Adrenal gland (tissue), 12 donors: ENCODE data around the gene CACNG1. TPM values are rescaled to one million over a fixed set of nuclear protein-coding genes. Genes with fewer than 3 reads are reported as not detected.

Experiments used
- DNase-seq, 7 donors: peaks; one replicate each; pipeline ENCODE4 v3.0.0-alpha.2; 2019 to 2020
- H3K27ac ChIP-seq, 5 donors: fragments of 200-600 bp; sonication (generic) in 4 of 5; 1 replicate in 3 of 5; 2 replicates in 2 of 5; pipeline versions ENCODE4 v1.5.1 to v1.8.0; 2016 to 2020; ENCODE audit warnings: mild to moderate bottlenecking in 1 of 5
- H3K27me3 ChIP-seq: fragments of 200-600 bp; 2 replicates; pipeline ENCODE4 v1.8.0; 2021
- H3K36me3 ChIP-seq, 2 donors: fragments of 200-600 bp; replicated peaks in 1 of 2; 1 replicate in 1 of 2; 2 replicates in 1 of 2; pipeline versions ENCODE4 v1.5.1 to v1.8.0; 2018 to 2022
- H3K4me1 ChIP-seq, 2 donors: fragments of 200-600 bp; replicated peaks in 1 of 2; 1 replicate in 1 of 2; 2 replicates in 1 of 2; pipeline versions ENCODE4 v1.5.1 to v1.8.0; 2018 to 2021
- H3K4me3 ChIP-seq, 4 donors: fragments of 200-600 bp; sonication (generic) in 3 of 4; one replicate each; pipeline ENCODE4 v1.5.1; 2016 to 2018
- H3K9me3 ChIP-seq, 3 donors: fragments of 200-600 bp; sonication (generic) in 1 of 3; replicated peaks in 1 of 3; 1 replicate in 2 of 3; 2 replicates in 1 of 3; pipeline versions ENCODE4 v1.5.1 to v1.8.0; 2016 to 2021
- CTCF ChIP-seq, 6 experiments: fragments of 450-650 bp in 4 of 6; fragments of 200-600 bp in 2 of 6; sonication (generic) in 1 of 6; IDR thresholded peaks; 1 replicate in 5 of 6; 2 replicates in 1 of 6; pipeline versions ENCODE4 v1.5.1 to v1.8.0; 2016 to 2021; ENCODE audit warnings: antibody characterized with exemption in 6 of 6, mild to moderate bottlenecking in 2 of 6, moderate library complexity in 1 of 6
- POLR2A ChIP-seq, 2 donors: fragments of 450-650 bp; IDR thresholded peaks; one replicate each; pipeline ENCODE4 v1.6.1; 2017; ENCODE audit warnings: antibody characterized with exemption in 2 of 2, mild to moderate bottlenecking in 2 of 2, moderate library complexity in 1 of 2
- WGBS, 4 donors: extraction: QIAGEN DNeasy Blood & Tissue Kit in 2 of 4; methylation state at CpG; one replicate each; pipeline versions ENCODE4 v1.1.5 to v1.1.7; 2013 to 2017; 5-methylcytosine and 5-hydroxymethylcytosine counted together
- intact Hi-C, 2 donors: fragments of 100-400 bp; cut with DNase I; formaldehyde crosslinking; loops; one replicate each; pipeline versions ENCODE4 v1.14.1 to v1.15.0; 2022 to 2023
- polyA plus RNA-seq, 3 donors: library from polyadenylated mRNA; stranded (reverse); fragments of 200-250 nt in 2 of 3; fragments of 350-450 nt in 1 of 3; fragmentation: Illumina TruSeq in 1 of 3; extraction: RNeasy Lipid Tissue Mini Kit (QIAGEN cat#74804) in 1 of 3; gene quantifications; one replicate each; pipeline ENCODE4 v1.2.3, GENCODE V29; 2013 to 2014
- total RNA-seq, 9 donors: library from RNA; depleted of rRNA in 4 of 9; stranded (reverse); fragments of >200 nt in 4 of 9; fragments of 120-200 nt in 1 of 9; fragmentation: NEBNext Ultra II Directional in 1 of 9; extraction: Animal tissue kit (Norgen Biotek cat#: 25700) in 1 of 9; gene quantifications; one replicate each; pipeline versions ENCODE4 v1.1.0 to v1.2.4, GENCODE V29; 2013 to 2023
- donor health status: healthy with polysubstance abuse.
- donor health status: Bipolar disorder and iron deficiency.
- donor health status: DM: yes; HTN: yes; CAD: no.
- donor health status: DM: no; HTN: no; CAD: no.
- donor health status: DM: no; HTN: no; CAD: no.
- donor health status: DM: yes; HTN: yes; CAD: no.

The CACNG1 gene
- total and polyA plus RNA-seq, 12 donors = 0.28 to 5.9 (median 1.2) TPM; not detected in 2

DNA sequence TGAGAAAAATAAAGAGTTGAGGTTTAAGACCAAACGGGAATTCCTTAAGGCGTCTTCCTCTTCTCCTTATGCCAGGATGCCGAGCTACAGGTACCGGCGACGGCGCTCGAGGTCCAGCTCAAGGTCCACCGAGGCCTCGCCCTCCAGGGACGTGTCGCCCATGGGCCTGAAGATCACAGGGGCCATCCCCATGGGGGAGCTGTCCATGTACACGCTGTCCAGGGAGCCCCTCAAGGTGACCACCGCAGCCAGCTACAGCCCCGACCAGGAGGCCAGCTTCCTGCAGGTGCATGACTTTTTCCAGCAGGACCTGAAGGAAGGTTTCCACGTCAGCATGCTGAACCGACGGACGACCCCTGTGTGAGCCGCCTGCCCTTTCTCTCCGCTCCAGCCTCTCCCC, 13.7 kb upstream of the CACNG1 start:
- no peak for DNase-seq
- H3K36me3 ChIP-seq = no peaks in the 10 kb centered on the region
- intact Hi-C loops = no loop called here
- no peaks in the 10 kb centered on the region for H3K4me1 ChIP-seq
- no peak overlapping the region for H3K4me3 ChIP-seq
- 93 to 96% (median 94%) methylated on average over 21 of the region's 21 CpGs for WGBS, 4 donors
- H3K27me3 ChIP-seq = no peaks in the 10 kb centered on the region
- no peaks in the 10 kb centered on the region for H3K9me3 ChIP-seq
- TF ChIP-seq POLR2A (IDR thresholded peaks at IDR 0.05) (no peak), CTCF (IDR thresholded peaks at IDR 0.05) (no peak)
- no peak overlapping the region for H3K27ac ChIP-seq

DNA sequence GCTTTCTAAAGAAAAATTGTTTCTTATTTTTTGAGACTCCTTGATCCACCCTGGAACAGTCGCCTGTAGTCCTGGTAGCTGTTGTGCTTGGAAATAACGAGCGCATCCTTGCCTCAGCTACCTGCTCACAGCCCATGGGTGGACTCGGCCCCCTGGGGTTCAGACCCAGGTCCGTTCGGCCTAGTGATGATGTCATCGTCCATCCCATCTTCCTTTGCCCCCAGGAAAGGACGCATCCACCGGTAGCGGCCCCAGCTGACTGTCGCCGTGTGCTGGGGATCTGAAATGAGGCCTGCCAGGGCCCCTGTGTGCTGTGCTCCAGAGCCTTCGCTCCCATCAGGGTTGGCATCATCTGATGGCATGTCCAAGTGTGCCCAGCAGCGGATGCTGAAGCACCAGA, 12.0 kb upstream of the CACNG1 start:
- WGBS, 4 donors = 93 to 95% (median 94%) methylated on average over 5 to 14 of the region's 14 CpGs
- TF ChIP-seq CTCF (IDR thresholded peaks at IDR 0.05) (no peak), POLR2A (IDR thresholded peaks at IDR 0.05) (no peak)
- no peak for DNase-seq
- H3K4me3 ChIP-seq = no peak overlapping the region
- H3K27ac ChIP-seq = no peak overlapping the region
- H3K9me3 ChIP-seq = no peaks in the 10 kb centered on the region
- intact Hi-C loops = no loop called here
- no peaks in the 10 kb centered on the region for H3K4me1 ChIP-seq
- H3K36me3 ChIP-seq = no peaks in the 10 kb centered on the region
- H3K27me3 ChIP-seq = no peaks in the 10 kb centered on the region

DNA sequence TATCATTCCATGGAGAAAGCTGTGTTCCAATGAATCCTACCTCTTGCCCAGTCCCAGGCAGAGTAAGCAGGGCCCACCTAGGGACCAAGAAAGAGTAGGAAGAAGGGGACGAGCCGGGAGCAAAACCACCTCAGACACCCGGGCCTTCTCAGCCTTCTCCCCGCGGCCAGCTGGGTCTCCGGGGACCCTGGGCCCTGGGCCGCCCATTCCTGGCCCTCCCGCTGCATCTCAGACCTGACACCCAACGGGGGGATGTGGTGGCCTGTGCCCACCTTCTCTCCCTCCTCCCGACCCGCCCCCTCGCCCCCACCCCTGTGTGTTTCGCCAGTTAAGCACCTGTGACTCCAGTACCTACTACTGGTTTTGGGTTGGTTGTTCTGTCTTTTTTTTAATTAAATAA, 11.4 kb upstream of the CACNG1 start:
- WGBS, 4 donors = 91 to 99% (median 94%) methylated on average over 13 of the region's 13 CpGs
- no peak for DNase-seq
- H3K4me1 ChIP-seq = no peaks in the 10 kb centered on the region
- no peak overlapping the region for H3K27ac ChIP-seq
- H3K4me3 ChIP-seq = no peak overlapping the region
- H3K9me3 ChIP-seq = no peaks in the 10 kb centered on the region
- intact Hi-C loops = no loop called here
- no peaks in the 10 kb centered on the region for H3K27me3 ChIP-seq
- H3K36me3 ChIP-seq = no peaks in the 10 kb centered on the region
- TF ChIP-seq POLR2A (IDR thresholded peaks at IDR 0.05) = no peak
- no peak for TF ChIP-seq CTCF (IDR thresholded peaks at IDR 0.05)

DNA sequence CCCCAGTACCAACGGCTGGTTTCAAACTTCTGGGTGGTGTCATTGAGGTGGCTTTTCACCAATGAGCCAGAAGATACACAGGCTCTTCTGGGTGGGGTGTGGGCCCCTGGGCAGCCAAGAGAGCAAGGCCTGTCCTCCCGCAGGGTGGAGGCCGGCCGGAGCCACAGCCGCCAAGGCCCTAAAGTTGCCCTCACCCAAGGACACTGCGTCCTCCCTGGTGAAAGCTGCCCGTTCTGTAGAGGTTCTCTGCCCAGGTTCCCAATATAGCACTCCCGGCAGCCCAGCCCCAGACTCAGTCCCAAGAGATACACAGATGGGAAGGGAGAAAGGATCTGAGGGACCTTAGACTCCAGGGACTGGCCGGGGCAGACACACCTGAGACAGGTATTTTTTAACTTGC, 10.7 kb upstream of the CACNG1 start:
- intact Hi-C loops = no loop called here
- Histone ChIP-seq H3K4me3 (no peak overlapping the region), H3K9me3 (no peaks in the 10 kb centered on the region), H3K27ac (no peak overlapping the region), H3K27me3 (no peaks in the 10 kb centered on the region), H3K4me1 (no peaks in the 10 kb centered on the region), H3K36me3 (no peaks in the 10 kb centered on the region)
- DNase-seq = no peak
- WGBS, 4 donors = 61 to 82% (median 71%) methylated on average over 7 to 9 of the region's 9 CpGs
- TF ChIP-seq CTCF (IDR thresholded peaks at IDR 0.05) = no peak
- TF ChIP-seq POLR2A (IDR thresholded peaks at IDR 0.05) = no peak
